Panc1 (cell line): ENCODE results near the gene ARFIP2. TPM values are rescaled to one million over a fixed set of nuclear protein-coding genes. Genes with fewer than 3 reads are reported as not detected.

ENCODE experiments used
- ATAC-seq: fragments of 200-7000 bp; cut with Tn5 transposase; 2 replicates; pipeline ENCODE4 v1.9.1; 2020; ENCODE audit warnings: mild to moderate bottlenecking, moderate library complexity
- BruUV-seq: library from RNA; stranded (reverse); fragments of 400-500 nt; replicated peaks from 2 replicates; lab custom pipeline; 2021; lab: Mats Ljungman, UMichigan
- CTCF ChIA-PET: fragments of 300-600 bp; sonication (Branson Sonifier 250); formaldehyde crosslinking; loops from one replicate; lab custom pipeline; 2022; ENCODE audit warnings: antibody characterized with exemption; lab: Charles Lee
- POLR2A ChIA-PET: fragments of 300-600 bp; sonication (Branson Sonifier 250); formaldehyde crosslinking; loops from one replicate; lab custom pipeline; 2022; ENCODE audit warnings: antibody characterized with exemption; lab: Charles Lee
- DNase-seq: peaks from one replicate; pipeline ENCODE4 v3.0.0-alpha.2; 2010; ENCODE audit warnings: low read depth, low spot score
- H3K27ac ChIP-seq: 2 replicates; pipeline ENCODE4 v1.5.1; 2011; ENCODE audit warnings: mild to moderate bottlenecking, low read length, inconsistent platforms
- H3K27me3 ChIP-seq: fragments of 200-500 bp; sonication (Bioruptor generic); 2 replicates; pipeline ENCODE4 v1.6.0; 2014; ENCODE audit warnings: low read length, inconsistent platforms; ENCODE audit not compliant: control insufficient read depth, insufficient read depth
- H3K36me3 ChIP-seq: fragments of 200-500 bp; sonication (Bioruptor generic); 2 replicates; pipeline ENCODE4 v1.5.1; 2014; ENCODE audit warnings: inconsistent platforms, mild to moderate bottlenecking, low read length, moderate library complexity; ENCODE audit not compliant: control insufficient read depth, insufficient read depth
- H3K4me1 ChIP-seq: 2 replicates; pipeline ENCODE4 v1.5.1; 2011; ENCODE audit warnings: inconsistent platforms, mild to moderate bottlenecking, low read length, moderate library complexity; ENCODE audit not compliant: control insufficient read depth, insufficient read depth
- H3K4me3 ChIP-seq, 2 experiments: 2 replicates each; pipeline ENCODE4 v1.5.1; 2011 to 2012; ENCODE audit warnings: low read depth in 2 of 2, low read length in 2 of 2, mild to moderate bottlenecking in 2 of 2, inconsistent platforms in 1 of 2, moderate library complexity in 1 of 2
- H3K9me3 ChIP-seq: fragments of 200-500 bp; sonication (Bioruptor generic); 2 replicates; pipeline ENCODE4 v1.5.1; 2014; ENCODE audit warnings: low read depth, mild to moderate bottlenecking, inconsistent platforms, low read length, moderate library complexity; ENCODE audit not compliant: control insufficient read depth, insufficient read depth
- CTCF ChIP-seq: fragments of 450-650 bp; IDR thresholded peaks from 2 replicates; pipeline ENCODE4 v1.5.1; 2017; ENCODE audit warnings: mild to moderate bottlenecking
- POLR2AphosphoS5 ChIP-seq: IDR thresholded peaks from 2 replicates; pipeline ENCODE4 v1.6.1; 2012; ENCODE audit warnings: mild to moderate bottlenecking, low read depth, low read length, moderate library complexity
- REST ChIP-seq, 2 experiments: IDR thresholded peaks; 2 replicates each; pipeline ENCODE4 v1.6.1; 2011 to 2012; ENCODE audit warnings: low read depth in 2 of 2, control low read depth in 1 of 2, low read length in 1 of 2, mild to moderate bottlenecking in 1 of 2, moderate library complexity in 1 of 2; ENCODE audit not compliant: insufficient read depth in 1 of 2
- SIN3A ChIP-seq: IDR thresholded peaks from 2 replicates; pipeline ENCODE4 v1.6.1; 2012; ENCODE audit warnings: low read depth, mild to moderate bottlenecking, low read length, moderate library complexity, borderline replicate concordance; ENCODE audit not compliant: insufficient read depth
- TCF7L2 ChIP-seq: IDR thresholded peaks from 2 replicates; pipeline ENCODE4 v1.6.1; 2011; ENCODE audit warnings: mild to moderate bottlenecking, low read depth, low read length, inconsistent platforms
- in situ Hi-C: cut with HindIII; loops from 2 replicates; pipeline ENCODE4 v1.10.0; 2016; ENCODE audit warnings: low sequenced_read_pairs, low pct_unique_long_range_greater_than_20kb
- intact Hi-C: fragments of 100-400 bp; cut with micrococcal nuclease; formaldehyde crosslinking; loops from one replicate; pipeline ENCODE4 v1.10.0; 2022; ENCODE audit not compliant: unreplicated experiment
- total RNA-seq: library from RNA; stranded (reverse); gene quantifications from one replicate; pipeline ENCODE4 v1.2.1, GENCODE V29; 2021; ENCODE audit not compliant: unreplicated experiment

The ARFIP2 gene
- total RNA-seq, 1 experiment from 2014 or later: 116 TPM

GRCh38 chr11:6504166-6504565 is 23.0 kb upstream of the ARFIP2 start:
- POLR2A ChIA-PET: no interaction called here
- Histone ChIP-seq H3K9me3 (no peaks in the 10 kb centered on the region), H3K27ac (no peak overlapping the region), H3K27me3 (no peaks in the 10 kb centered on the region), H3K36me3 (no peaks in the 10 kb centered on the region; the same call in 1 of the 2 replicates), H3K4me3 (no peak overlapping the region), H3K4me1 (no peaks in the 10 kb centered on the region)
- ATAC-seq: no peak
- no peak for TF ChIP-seq TCF7L2
- TF ChIP-seq REST (IDR thresholded peaks at IDR 0.05; ENCODE audit: insufficient read depth in 1 of 2, low read depth in 2 of 2, low read length in 1 of 2): no peak
- TF ChIP-seq SIN3A: no peak
- no peak for TF ChIP-seq CTCF
- no peak for TF ChIP-seq POLR2AphosphoS5
- intact Hi-C loops (no loop called here), in situ Hi-C loops (no loop called here)
- BruUV-seq: no TSS peak
- no peak for DNase-seq
- CTCF ChIA-PET: interaction anchor here (1.0 to 3.7 kb wide), 3 partner anchors 26 to 125 kb away, joined by 4 to 42 read pairs (median 4); no protein-coding TSS in a partner anchor

GRCh38 chr11:6502382-6502781 is 21.3 kb upstream of the ARFIP2 start:
- intact Hi-C loops: no loop called here
- no peak overlapping the region for H3K4me3 ChIP-seq
- ChIA-PET CTCF (interaction anchor here (1.0 kb wide), 1 partner anchor 123 kb away, joined by 3 read pairs; no protein-coding TSS in a partner anchor), POLR2A (no interaction called here)
- H3K4me1 ChIP-seq: no peaks in the 10 kb centered on the region
- no peaks in the 10 kb centered on the region for H3K9me3 ChIP-seq
- no peaks in the 10 kb centered on the region for H3K27me3 ChIP-seq
- TF ChIP-seq TCF7L2 (no peak), POLR2AphosphoS5 (no peak), CTCF (no peak), REST (IDR thresholded peaks at IDR 0.05; ENCODE audit: insufficient read depth in 1 of 2, low read depth in 2 of 2, low read length in 1 of 2) (no peak), SIN3A (no peak)
- no peaks in the 10 kb centered on the region; the same call in 1 of the 2 replicates for H3K36me3 ChIP-seq
- no peak for ATAC-seq
- in situ Hi-C loops: no loop called here
- DNase-seq: no peak
- no TSS peak for BruUV-seq
- H3K27ac ChIP-seq: no peak overlapping the region
